Erythroblast (primary cell): ENCODE results near the gene CRACR2A.

Source experiments
- DNase-seq, 2 experiments: peaks; one replicate each; lab custom pipeline; 2025; lab: John Stamatoyannopoulos, UW
- GATA1 ChIP-seq: IDR thresholded peaks from 2 replicates; pipeline ENCODE4 v1.6.1; 2011; ENCODE audit warnings: low read depth, mild to moderate bottlenecking, control low read depth, low read length, moderate library complexity
- POLR2A ChIP-seq: IDR thresholded peaks from 2 replicates; pipeline ENCODE4 v1.6.1; 2011; ENCODE audit warnings: mild to moderate bottlenecking, low read length

The CRACR2A gene

GRCh38 chr12:3613641-3614395, 139.1 kb downstream of the CRACR2A start:
- DNase-seq = no peak
- TF ChIP-seq GATA1 (no peak), POLR2A (no peak)

- no peak for DNase-seq
- TF ChIP-seq GATA1 (no peak), POLR2A (no peak)
Measured at GRCh38 chr12:3611860-3612703, 140.8 kb downstream of the CRACR2A start.

GRCh38 chr12:3607821-3608220, 145.1 kb downstream of the CRACR2A start:
- no peak for TF ChIP-seq GATA1
- TF ChIP-seq POLR2A = no peak
- no peak for DNase-seq

GRCh38 chr12:3607039-3607720, 145.7 kb downstream of the CRACR2A start:
- no peak for TF ChIP-seq POLR2A
- TF ChIP-seq GATA1 = no peak
- DNase-seq = no peak

- no peak for TF ChIP-seq POLR2A
- no peak for DNase-seq
Measured at GRCh38 chr12:3606128-3606527, 146.8 kb downstream of the CRACR2A start.

- TF ChIP-seq POLR2A (no peak), GATA1 (no peak)
- no peak for DNase-seq
Measured at GRCh38 chr12:3605692-3606091, 147.2 kb downstream of the CRACR2A start.

- no peak for DNase-seq
- TF ChIP-seq POLR2A (no peak), GATA1 (no peak)
Measured at GRCh38 chr12:3604748-3605586, 147.9 kb downstream of the CRACR2A start.

- no peak for DNase-seq
- TF ChIP-seq GATA1 (no peak), POLR2A (no peak)
Measured at GRCh38 chr12:3604286-3604685, 148.6 kb downstream of the CRACR2A start.

- no peak for DNase-seq
Measured at GRCh38 chr12:3603576-3603975, 149.3 kb downstream of the CRACR2A start.

GRCh38 chr12:3602488-3602887, 150.4 kb downstream of the CRACR2A start:
- DNase-seq = no peak
- TF ChIP-seq GATA1 (no peak), POLR2A (no peak)

More at GRCh38 chr12:3603576-3603975, 149.3 kb downstream of the CRACR2A start:
- TF ChIP-seq POLR2A (no peak), GATA1 (no peak)

- no peak for TF ChIP-seq POLR2A
- TF ChIP-seq GATA1 = no peak
- DNase-seq = no peak
Measured at GRCh38 chr12:3601461-3602150, 151.3 kb downstream of the CRACR2A start.

GRCh38 chr12:3600951-3601350, 152.0 kb downstream of the CRACR2A start:
- DNase-seq = no peak
- TF ChIP-seq POLR2A (no peak), GATA1 (no peak)

GRCh38 chr12:3600039-3600720, 152.7 kb downstream of the CRACR2A start:
- TF ChIP-seq POLR2A (no peak), GATA1 (no peak)
- peak; percentile 22 to 41 for DNase-seq
